Omental fat pad (tissue), 4 donors: ENCODE data around the gene CABLES1. TPM values are rescaled to one million over a fixed set of nuclear protein-coding genes. Genes with fewer than 3 reads are reported as not detected.
A peak's percentile ranks its signal among the peaks of the same experiment; 100 is the strongest.
"Not testable (repeated sequence)": the region's sequence is repeated elsewhere in the genome, so short reads cannot be mapped to it uniquely, and the experiment has no call there.

Experiments
- ATAC-seq: fragments of 150-250 bp; one replicate; pipeline ENCODE4 v1.9.1; 2016; ENCODE audit warnings: mild to moderate bottlenecking, moderate library complexity; ENCODE audit not compliant: low FRiP score
- DNase-seq: peaks from one replicate; pipeline ENCODE4 v3.0.0-alpha.2; 2019; ENCODE audit warnings: low spot score
- CTCF ChIP-seq, 3 donors: fragments of 450-650 bp; IDR thresholded peaks; one replicate each; pipeline ENCODE4 v1.5.1; 2016 to 2017; ENCODE audit warnings: antibody characterized with exemption in 3 of 3, mild to moderate bottlenecking in 3 of 3, moderate library complexity in 2 of 3
- total RNA-seq, 4 donors: library from RNA; depleted of rRNA; stranded (reverse); fragments of >200 nt; gene quantifications; one replicate each; pipeline ENCODE4 v1.1.0, GENCODE V29; 2016

The CABLES1 gene
- total RNA-seq, 4 donors from 2014 or later, result 24.4 to 95.9 (median 30.4) TPM

GRCh38 chr18:23284629-23285028 is 149.3 kb downstream of the CABLES1 start:
- no peak for TF ChIP-seq CTCF (IDR thresholded peaks at IDR 0.05)
- ATAC-seq (no peak), DNase-seq (no peak)

- DNase-seq, ATAC-seq: not testable (repeated sequence)
Measured at GRCh38 chr18:23285581-23285980, 150.3 kb downstream of the CABLES1 start.

GRCh38 chr18:23291456-23292205 is 156.3 kb downstream of the CABLES1 start:
- DNase-seq (no peak), ATAC-seq (peak; percentile 48)
- TF ChIP-seq CTCF (IDR thresholded peaks at IDR 0.05), result no peak

GRCh38 chr18:23300231-23300805 is 165.0 kb downstream of the CABLES1 start:
- ATAC-seq, result no peak
- TF ChIP-seq CTCF (IDR thresholded peaks at IDR 0.05), result no peak

GRCh38 chr18:23301972-23302371 is 166.7 kb downstream of the CABLES1 start:
- no peak for TF ChIP-seq CTCF (IDR thresholded peaks at IDR 0.05)
- DNase-seq, result no peak
- no peak for ATAC-seq

More at GRCh38 chr18:23300231-23300805, 165.0 kb downstream of the CABLES1 start:
- DNase-seq, result no peak

GRCh38 chr18:23302511-23302850 is 167.2 kb downstream of the CABLES1 start:
- ATAC-seq (no peak), DNase-seq (no peak)
- TF ChIP-seq CTCF (IDR thresholded peaks at IDR 0.05), result no peak

GRCh38 chr18:23302851-23303527 is 167.7 kb downstream of the CABLES1 start:
- ATAC-seq, result no peak
- no peak for TF ChIP-seq CTCF (IDR thresholded peaks at IDR 0.05)

More at GRCh38 chr18:23302851-23303527, 167.7 kb downstream of the CABLES1 start:
- no peak for DNase-seq
